Parathyroid adenoma (tissue), 2 donors: ENCODE data around the gene UXS1.

Experiments used
- H2AFZ ChIP-seq: fragments of 300-600 bp; sonication (generic); one replicate; pipeline ENCODE4 v1.7.0; 2017; ENCODE audit warnings: antibody characterized with exemption, mild to moderate bottlenecking
- H3K27ac ChIP-seq: fragments of 300-600 bp; sonication (generic); one replicate; pipeline ENCODE4 v1.7.0; 2017
- H3K27me3 ChIP-seq: fragments of 300-600 bp; sonication (generic); one replicate; pipeline ENCODE4 v1.7.0; 2017; ENCODE audit warnings: low read length; ENCODE audit not compliant: control insufficient read depth, insufficient read depth
- H3K36me3 ChIP-seq: fragments of 300-600 bp; sonication (generic); one replicate; pipeline ENCODE4 v1.7.0; 2017; ENCODE audit warnings: low read length; ENCODE audit not compliant: control insufficient read depth, insufficient read depth
- H3K4me1 ChIP-seq: fragments of 300-600 bp; sonication (generic); one replicate; pipeline ENCODE4 v1.7.0; 2017; ENCODE audit warnings: control low read depth
- H3K4me2 ChIP-seq: fragments of 300-600 bp; sonication (generic); one replicate; pipeline ENCODE4 v1.7.0; 2017; ENCODE audit warnings: low read length
- H3K4me3 ChIP-seq: fragments of 300-600 bp; sonication (generic); one replicate; pipeline ENCODE4 v1.7.0; 2017; ENCODE audit warnings: low read depth, low read length
- H3K79me2 ChIP-seq: fragments of 300-600 bp; sonication (generic); one replicate; pipeline ENCODE4 v1.7.0; 2017; ENCODE audit warnings: control low read depth
- H3K9ac ChIP-seq: fragments of 300-600 bp; sonication (generic); one replicate; pipeline ENCODE4 v1.7.0; 2017; ENCODE audit warnings: mild to moderate bottlenecking
- H3K9me3 ChIP-seq: fragments of 300-600 bp; sonication (generic); one replicate; pipeline ENCODE4 v1.7.0; 2017; ENCODE audit warnings: low read length; ENCODE audit not compliant: control insufficient read depth
- CTCF ChIP-seq: fragments of 300-600 bp; sonication (generic); IDR thresholded peaks from one replicate; pipeline ENCODE4 v1.7.0; 2017; ENCODE audit warnings: antibody characterized with exemption, mild to moderate bottlenecking
- donor health status: primary hyperparathyroidism.

The UXS1 gene

GRCh38 chr2:106161341-106161740 is 32.8 kb downstream of the UXS1 start:
- no peak overlapping the region for H3K4me2 ChIP-seq
- no peak overlapping the region for H3K9ac ChIP-seq
- no peaks in the 10 kb centered on the region for H3K36me3 ChIP-seq
- no peaks in the 10 kb centered on the region for H3K9me3 ChIP-seq
- peaks cover 10% of the 10 kb centered on the region for H3K4me1 ChIP-seq
- H2AFZ ChIP-seq, result peak overlapping the region; percentile 5
- no peaks in the 10 kb centered on the region for H3K27me3 ChIP-seq
- no peak overlapping the region for H3K27ac ChIP-seq
- no peaks in the 10 kb centered on the region for H3K79me2 ChIP-seq
- TF ChIP-seq CTCF, result no peak
- no peak overlapping the region for H3K4me3 ChIP-seq

- no peaks in the 10 kb centered on the region for H3K27me3 ChIP-seq
- H3K4me2 ChIP-seq, result no peak overlapping the region
- peak overlapping the region; percentile 5 for H2AFZ ChIP-seq
- H3K4me1 ChIP-seq, result peaks cover 10% of the 10 kb centered on the region
- H3K9ac ChIP-seq, result no peak overlapping the region
- no peak overlapping the region for H3K27ac ChIP-seq
- no peak for TF ChIP-seq CTCF
- no peaks in the 10 kb centered on the region for H3K79me2 ChIP-seq
- H3K36me3 ChIP-seq, result no peaks in the 10 kb centered on the region
- H3K4me3 ChIP-seq, result no peak overlapping the region
- no peaks in the 10 kb centered on the region for H3K9me3 ChIP-seq
These were observed 33.3 kb downstream of the UXS1 start for GRCh38 chr2:106160786-106161261.

- Histone ChIP-seq H3K4me3 (no peak overlapping the region), H2AFZ (no peak overlapping the region), H3K27me3 (no peaks in the 10 kb centered on the region), H3K4me2 (no peak overlapping the region), H3K9ac (no peak overlapping the region), H3K27ac (no peak overlapping the region), H3K36me3 (no peaks in the 10 kb centered on the region), H3K79me2 (no peaks in the 10 kb centered on the region), H3K4me1 (peaks cover 10% of the 10 kb centered on the region), H3K9me3 (no peaks in the 10 kb centered on the region)
- TF ChIP-seq CTCF, result no peak
These were observed 34.0 kb downstream of the UXS1 start for GRCh38 chr2:106159866-106160785.

GRCh38 chr2:106158871-106159270 is 35.2 kb downstream of the UXS1 start:
- Histone ChIP-seq H3K9me3 (no peaks in the 10 kb centered on the region), H3K4me1 (peaks cover 10% of the 10 kb centered on the region), H3K79me2 (peaks cover 2% of the 10 kb centered on the region), H2AFZ (no peak overlapping the region), H3K9ac (no peak overlapping the region), H3K36me3 (no peaks in the 10 kb centered on the region), H3K4me2 (no peak overlapping the region), H3K27me3 (no peaks in the 10 kb centered on the region), H3K4me3 (no peak overlapping the region), H3K27ac (no peak overlapping the region)
- no peak for TF ChIP-seq CTCF
